ENCODE measurements around the gene MMD. TPM values are rescaled to one million over a fixed set of nuclear protein-coding genes. Genes with fewer than 3 reads are reported as not detected.

Gene MMD
- total and polyA plus RNA-seq, 2 of the 13 experiments (the other 11 are each of a cell fraction or from before 2014, with no cell fraction given) = 121 to 225 TPM

GRCh38 chr17:55452139-55452790 lies 30.6 kb upstream of the MMD start (continued):
- TF ChIP-seq ZNF225 (CRISPR knock-in tag; IDR thresholded peaks at IDR 0.05) (no peak), POLR2G (IDR thresholded peaks at IDR 0.05; ENCODE audit: low read depth, low read length) (peak; percentile 49), ZNF597 (CRISPR knock-in tag; IDR thresholded peaks at IDR 0.05) (no peak), SNAPC5 (CRISPR knock-in tag; IDR thresholded peaks at IDR 0.05; ENCODE audit: borderline replicate concordance) (no peak), AHDC1 (CRISPR knock-in tag; IDR thresholded peaks at IDR 0.05; ENCODE audit: borderline replicate concordance) (no peak), HOMEZ (CRISPR knock-in tag; IDR thresholded peaks at IDR 0.05; ENCODE audit: low read depth) (peak; percentile 17; the same call in 1 of the 2 replicates), PHF8 (CRISPR knock-in tag; IDR thresholded peaks at IDR 0.05) (no peak), KAT8 (CRISPR knock-in tag; IDR thresholded peaks at IDR 0.05) (peak; percentile 46; the same call in 1 of the 2 replicates), MEF2D (CRISPR knock-in tag; IDR thresholded peaks at IDR 0.05) (no peak), THAP9 (CRISPR knock-in tag; IDR thresholded peaks at IDR 0.05; ENCODE audit: borderline replicate concordance) (no peak), ARID2 (CRISPR knock-in tag; IDR thresholded peaks at IDR 0.05; ENCODE audit: borderline replicate concordance) (no peak), ZBTB34 (CRISPR knock-in tag; IDR thresholded peaks at IDR 0.05) (no peak), SETDB1 (CRISPR knock-in tag; IDR thresholded peaks at IDR 0.05; ENCODE audit: borderline replicate concordance) (no peak), PITX1 (CRISPR knock-in tag; IDR thresholded peaks at IDR 0.05) (no peak), GATAD1 (CRISPR knock-in tag; IDR thresholded peaks at IDR 0.05) (peak; percentile 61; the same call in 1 of the 2 replicates)
